D341Med (cell line): ENCODE data around the gene PCDH9.
"Not testable (repeated sequence)": the region's sequence is repeated elsewhere in the genome, so short reads cannot be mapped to it uniquely, and the experiment has no call there.

Experiments
- DNase-seq: peaks from one replicate; pipeline ENCODE4 v3.0.0; 2012; ENCODE audit warnings: low spot score

The PCDH9 gene

GRCh38 chr13:66760678-66761077 lies 469.5 kb downstream of the PCDH9 start:
- DNase-seq, result not testable (repeated sequence)

GRCh38 chr13:66759919-66760318 lies 470.2 kb downstream of the PCDH9 start:
- no peak for DNase-seq

DNA sequence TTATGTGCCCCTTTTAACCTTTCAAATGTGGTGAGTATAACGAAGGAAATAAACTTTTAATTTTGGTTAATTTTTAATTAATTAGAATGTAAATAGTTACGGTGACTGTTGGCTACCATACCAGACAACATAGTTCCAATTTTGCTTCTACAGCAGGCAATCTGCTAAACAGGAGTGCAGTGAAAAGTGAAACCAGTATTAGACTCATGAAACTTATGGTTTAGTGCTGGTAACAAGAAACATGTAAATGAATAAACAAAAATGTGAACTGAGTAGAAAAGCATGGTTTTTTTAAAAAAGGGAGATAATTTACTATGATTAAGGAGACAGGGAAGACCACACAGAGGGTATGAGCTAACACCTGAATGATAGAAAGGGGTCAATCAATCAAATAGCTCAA lies 478.4 kb downstream of the PCDH9 start:
- DNase-seq, result no peak

DNA sequence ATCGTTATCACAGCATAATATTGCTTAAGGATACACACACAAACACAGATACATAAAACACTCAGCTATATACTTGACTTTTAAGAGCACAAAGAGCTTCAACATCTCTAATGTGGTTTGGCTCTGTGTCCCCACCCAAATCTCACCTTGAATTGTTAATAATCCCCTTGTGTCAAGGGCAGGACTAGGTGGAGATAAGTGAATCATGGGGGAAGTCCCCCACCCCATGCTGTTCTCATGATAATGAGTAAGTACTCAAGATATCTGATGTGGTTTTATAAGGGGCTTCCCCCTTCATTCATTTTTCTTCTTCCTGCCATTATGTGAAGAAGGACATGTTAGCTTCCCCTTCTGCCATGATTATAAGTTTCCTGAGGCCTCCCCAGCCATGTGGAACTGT lies 481.4 kb downstream of the PCDH9 start:
- DNase-seq, result no peak

- no peak for DNase-seq
Measured at GRCh38 chr13:66745307-66745706, 484.8 kb downstream of the PCDH9 start.

GRCh38 chr13:66723576-66723975 lies 506.6 kb downstream of the PCDH9 start:
- no peak for DNase-seq

- DNase-seq, result no peak
Measured at GRCh38 chr13:66716538-66716937, 513.6 kb downstream of the PCDH9 start.

DNA sequence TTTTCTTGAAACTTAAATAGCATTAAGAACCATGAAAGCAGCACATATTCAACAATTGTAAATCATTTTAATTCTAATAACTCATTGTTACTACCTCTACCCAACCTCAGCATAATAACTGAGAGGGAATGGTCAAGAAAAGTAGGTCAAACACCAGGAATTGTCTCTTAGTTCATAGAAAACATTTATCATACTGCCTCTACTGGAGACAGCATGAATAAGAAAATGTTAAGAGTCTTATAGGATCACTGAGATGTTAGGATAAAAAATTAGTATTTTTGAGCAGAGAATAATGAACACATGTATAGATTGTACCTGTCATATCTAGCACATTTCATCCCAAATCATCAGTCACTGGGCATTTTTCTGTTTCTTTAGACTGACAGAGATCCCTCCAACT lies 515.3 kb downstream of the PCDH9 start:
- DNase-seq, result no peak

DNA sequence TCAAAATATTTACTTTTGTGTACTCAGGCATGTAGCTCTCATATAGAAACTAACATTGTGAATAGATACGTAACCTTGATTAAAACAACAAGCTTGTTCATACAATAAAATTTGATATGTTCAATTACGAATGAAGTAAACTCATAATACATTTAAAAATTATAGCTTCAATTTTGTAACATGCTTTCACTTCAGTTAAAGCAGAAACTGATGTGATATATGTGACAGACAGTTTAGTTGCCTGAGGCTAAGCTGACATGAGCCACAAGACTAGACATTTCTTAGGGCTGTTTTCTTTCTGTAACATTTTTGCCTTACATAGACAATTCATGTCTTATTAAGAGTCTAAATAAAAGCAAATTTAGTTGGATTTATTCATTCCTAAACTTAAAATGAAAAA lies 526.0 kb downstream of the PCDH9 start:
- DNase-seq, result no peak

DNA sequence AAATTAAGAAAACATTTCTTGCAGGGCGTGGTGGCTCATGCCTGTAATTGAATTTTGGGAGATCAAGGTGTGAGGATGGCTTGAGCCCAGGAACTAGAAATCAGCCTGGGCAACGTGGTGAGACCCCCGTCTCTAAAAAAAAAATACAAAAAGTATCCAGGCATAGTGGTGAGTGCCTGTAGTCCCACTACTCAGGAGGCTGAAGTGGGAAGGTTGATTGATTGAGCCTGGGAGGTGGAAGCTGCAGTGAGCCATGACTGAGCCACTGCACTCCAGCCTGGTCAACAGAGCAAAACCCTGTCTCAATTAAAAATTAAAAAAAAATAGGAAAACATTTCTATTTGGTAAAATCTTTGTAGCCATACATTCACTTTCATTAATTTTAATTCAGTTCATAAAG lies 526.5 kb downstream of the PCDH9 start:
- no peak for DNase-seq

DNA sequence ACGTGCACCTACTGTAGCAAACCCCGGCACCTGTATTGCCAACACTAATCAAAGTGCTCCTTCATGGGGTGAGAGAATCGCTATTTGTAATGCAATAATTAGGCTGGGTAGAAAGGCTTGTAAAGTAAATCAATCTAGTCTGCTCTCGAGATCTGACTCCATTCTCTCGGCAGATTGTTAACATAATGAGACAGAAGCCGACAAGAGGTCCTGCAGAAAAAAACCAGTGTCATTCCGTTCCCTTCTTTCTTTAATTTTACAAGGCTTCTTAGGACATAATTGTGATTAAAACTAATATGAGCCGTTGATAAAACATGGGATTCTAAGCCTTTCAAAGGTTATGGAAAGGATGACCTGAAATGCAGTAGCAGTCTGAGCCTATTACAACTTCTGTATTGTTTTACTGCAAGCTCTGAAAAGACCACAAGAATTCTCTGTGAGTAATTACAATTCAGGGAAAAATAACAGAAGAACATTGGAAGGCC lies 530.0 kb downstream of the PCDH9 start:
- no peak for DNase-seq

- no peak for DNase-seq
Measured at GRCh38 chr13:66693656-66694055, 536.5 kb downstream of the PCDH9 start.

DNA sequence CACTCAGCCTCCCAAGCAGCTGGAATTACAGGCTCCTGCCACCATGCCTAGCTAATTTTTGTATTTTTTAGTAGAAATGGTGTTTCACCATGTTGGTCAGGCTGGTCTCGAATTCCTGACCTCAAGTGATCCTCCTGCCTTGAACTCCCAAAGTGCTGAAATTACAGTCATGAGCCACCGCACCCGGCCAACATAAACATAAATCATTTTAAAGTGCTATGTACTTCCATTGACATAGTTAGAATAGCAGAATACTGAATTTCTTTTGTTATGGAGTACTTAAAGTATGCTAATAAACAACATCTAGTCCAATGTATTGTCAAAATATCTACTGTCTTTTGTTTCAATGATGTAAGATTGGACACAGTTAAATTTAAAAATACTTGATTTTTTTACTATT lies 539.0 kb downstream of the PCDH9 start:
- DNase-seq, result no peak

- peak; percentile 42 for DNase-seq
Measured at GRCh38 chr13:66689628-66690027, 540.5 kb downstream of the PCDH9 start.

GRCh38 chr13:66689037-66689619 lies 541.0 kb downstream of the PCDH9 start:
- peak; percentile 21 for DNase-seq

- no peak for DNase-seq
Measured at GRCh38 chr13:66681403-66681802, 548.7 kb downstream of the PCDH9 start.

DNA sequence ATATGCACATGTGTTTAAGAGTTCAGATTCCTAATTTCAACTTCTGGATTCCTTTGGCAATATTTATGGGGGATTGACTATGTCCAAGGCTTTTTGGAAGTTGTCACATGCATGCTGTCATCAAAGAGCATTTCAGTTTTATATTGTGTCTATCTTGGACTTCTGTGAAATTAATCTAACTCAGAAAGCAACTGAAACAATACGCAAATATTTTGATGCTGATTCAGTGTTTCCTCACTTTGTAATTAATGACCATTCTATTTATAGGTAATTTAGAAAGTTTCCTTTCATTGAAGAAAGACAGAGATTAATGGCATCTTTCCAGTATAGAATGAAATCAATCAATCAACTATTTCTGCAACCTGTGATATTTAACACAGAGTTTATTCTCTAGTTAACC lies 550.1 kb downstream of the PCDH9 start:
- no peak for DNase-seq

DNA sequence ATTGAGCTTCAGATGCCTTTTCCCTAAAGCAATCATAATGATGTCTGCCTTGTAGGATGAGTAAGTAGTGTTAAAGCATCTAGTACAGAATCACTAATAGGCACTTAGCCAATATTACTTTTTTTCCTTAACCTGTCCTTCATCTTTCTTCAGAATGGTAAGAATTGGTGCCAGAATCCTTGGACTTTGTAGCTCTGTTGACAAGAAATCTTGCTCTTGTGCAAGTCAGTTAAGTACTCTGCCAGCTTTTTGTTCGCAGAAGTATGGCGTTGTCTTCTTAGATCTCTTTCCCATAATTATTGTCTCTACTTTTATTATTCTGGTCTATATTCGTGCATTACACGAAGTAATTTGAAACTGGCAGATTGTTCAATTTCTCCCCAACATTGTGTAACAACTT lies 554.5 kb downstream of the PCDH9 start:
- no peak for DNase-seq

DNA sequence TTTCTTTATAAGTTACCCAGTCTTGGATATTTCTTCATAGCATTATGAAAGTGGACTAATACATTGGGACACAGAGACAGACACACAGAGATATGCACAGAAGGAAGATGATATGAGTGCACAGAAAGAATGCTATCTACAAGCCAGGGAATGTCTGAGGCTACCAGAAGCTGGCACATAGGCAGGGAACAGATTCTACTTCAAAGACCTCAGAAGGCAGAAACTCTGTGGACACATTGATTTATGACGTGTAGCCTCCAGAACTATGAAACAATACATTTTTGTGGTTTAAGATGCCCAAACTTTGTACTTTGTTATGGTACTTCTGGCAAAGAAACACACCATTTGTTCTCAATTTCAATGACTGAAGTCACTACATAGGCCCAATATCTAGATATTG lies 556.7 kb downstream of the PCDH9 start:
- no peak for DNase-seq

- DNase-seq, result no peak
Measured at GRCh38 chr13:66665991-66666390, 564.1 kb downstream of the PCDH9 start.

- no peak for DNase-seq
Measured at GRCh38 chr13:66663711-66664110, 566.4 kb downstream of the PCDH9 start.

GRCh38 chr13:66663206-66663605 lies 566.9 kb downstream of the PCDH9 start:
- DNase-seq, result no peak

GRCh38 chr13:66661336-66661735 lies 568.8 kb downstream of the PCDH9 start:
- peak; percentile 22 for DNase-seq

GRCh38 chr13:66660468-66660813 lies 569.7 kb downstream of the PCDH9 start:
- no peak for DNase-seq
